Neural crest cell (in vitro differentiated cells): ENCODE results near the gene ABHD5. TPM values are rescaled to one million over a fixed set of nuclear protein-coding genes. Genes with fewer than 3 reads are reported as not detected.

Experiments
- DNase-seq: peaks from one replicate; pipeline ENCODE4 v3.0.0; 2021; ENCODE audit warnings: low read depth, mixed read lengths, low spot score
- H3K27ac Mint-ChIP-seq: one replicate; pipeline ENCODE4 v1.8.0; 2021; ENCODE audit warnings: mild to moderate bottlenecking, mixed read lengths; ENCODE audit not compliant: unreplicated experiment
- H3K27me3 Mint-ChIP-seq: 2 replicates; pipeline ENCODE4 v1.8.0; 2021; ENCODE audit warnings: low read depth, mild to moderate bottlenecking, mixed read lengths
- H3K36me3 Mint-ChIP-seq: 2 replicates; pipeline ENCODE4 v1.8.0; 2021; ENCODE audit warnings: low read depth, mild to moderate bottlenecking, mixed read lengths
- H3K4me1 Mint-ChIP-seq: 2 replicates; pipeline ENCODE4 v1.8.0; 2021; ENCODE audit warnings: mixed read lengths
- H3K4me3 Mint-ChIP-seq: one replicate; pipeline ENCODE4 v1.8.0; 2021; ENCODE audit warnings: mild to moderate bottlenecking, mixed read lengths
- H3K9me3 Mint-ChIP-seq: 2 replicates; pipeline ENCODE4 v1.8.0; 2021; ENCODE audit warnings: mixed read lengths
- CTCF ChIP-seq: fragments of 200-600 bp; sonication (generic); conservative IDR thresholded peaks from 2 replicates; pipeline ENCODE4 v1.5.0; 2021; ENCODE audit warnings: antibody characterized with exemption, mild to moderate bottlenecking
- total RNA-seq: library from RNA; stranded (reverse); gene quantifications from 2 replicates; pipeline ENCODE4 v1.2.1, GENCODE V29; 2021

The ABHD5 gene
- total RNA-seq, 1 donor from 2014 or later, result 12.5 TPM

GRCh38 chr3:43684944-43685343 is 5.8 kb upstream of the ABHD5 start:
- no peak for DNase-seq
- Mint-ChIP-seq H3K27me3 (no peaks in the 10 kb centered on the region), H3K27ac (no peak overlapping the region), H3K4me3 (no peak overlapping the region), H3K9me3 (peaks cover 5% of the 10 kb centered on the region), H3K4me1 (peaks cover 9% of the 10 kb centered on the region), H3K36me3 (peaks cover 30% of the 10 kb centered on the region)
- no peak for TF ChIP-seq CTCF

GRCh38 chr3:43685921-43686320 is 4.8 kb upstream of the ABHD5 start:
- peaks cover 22% of the 10 kb centered on the region for H3K36me3 Mint-ChIP-seq
- TF ChIP-seq CTCF, result no peak
- H3K4me1 Mint-ChIP-seq, result peaks cover 15% of the 10 kb centered on the region
- no peaks in the 10 kb centered on the region for H3K27me3 Mint-ChIP-seq
- no peak overlapping the region for H3K4me3 Mint-ChIP-seq
- no peak overlapping the region for H3K27ac Mint-ChIP-seq
- no peak for DNase-seq
- H3K9me3 Mint-ChIP-seq, result peaks cover 3% of the 10 kb centered on the region

- TF ChIP-seq CTCF, result no peak
- Mint-ChIP-seq H3K4me3 (no peak overlapping the region), H3K27me3 (no peaks in the 10 kb centered on the region), H3K9me3 (peaks cover 3% of the 10 kb centered on the region), H3K36me3 (peaks cover 21% of the 10 kb centered on the region), H3K27ac (no peak overlapping the region), H3K4me1 (peaks cover 15% of the 10 kb centered on the region)
- DNase-seq, result no peak
These were observed 4.4 kb upstream of the ABHD5 start for GRCh38 chr3:43686333-43686699.

GRCh38 chr3:43686700-43687498 is 3.8 kb upstream of the ABHD5 start:
- Mint-ChIP-seq H3K9me3 (peaks cover 3% of the 10 kb centered on the region), H3K4me3 (no peak overlapping the region), H3K4me1 (peaks cover 20% of the 10 kb centered on the region), H3K27ac (no peak overlapping the region), H3K27me3 (no peaks in the 10 kb centered on the region), H3K36me3 (peaks cover 15% of the 10 kb centered on the region)
- no peak for TF ChIP-seq CTCF
- DNase-seq, result no peak

GRCh38 chr3:43687499-43687811 is 3.3 kb upstream of the ABHD5 start:
- H3K4me3 Mint-ChIP-seq, result peak overlapping the region; percentile 57
- no peak overlapping the region for H3K27ac Mint-ChIP-seq
- DNase-seq, result no peak
- H3K9me3 Mint-ChIP-seq, result peaks cover 3% of the 10 kb centered on the region
- peaks cover 11% of the 10 kb centered on the region for H3K36me3 Mint-ChIP-seq
- no peaks in the 10 kb centered on the region for H3K27me3 Mint-ChIP-seq
- TF ChIP-seq CTCF, result no peak
- H3K4me1 Mint-ChIP-seq, result peaks cover 24% of the 10 kb centered on the region
